ENCODE data around the gene CACNA1B.

GRCh38 chr9:137971477-137972138 is 94.0 kb downstream of the CACNA1B start:
- TF ChIP-seq POLR2A (IDR thresholded peaks at IDR 0.05; ENCODE audit: borderline replicate concordance, extremely low read depth, insufficient read depth, insufficient read length) (no peak), CTCF (IDR thresholded peaks at IDR 0.05 in 2 of 3, conservative IDR thresholded peaks at IDR 0.05 in 1 of 3; ENCODE audit: borderline replicate concordance in 1 of 3, insufficient read depth in 1 of 3, low read depth in 2 of 3, low read length in 2 of 3) (no peak), EZH2phosphoT487 (IDR thresholded peaks at IDR 0.05; ENCODE audit: borderline replicate concordance) (no peak), ZNF274 (IDR thresholded peaks at IDR 0.05; ENCODE audit: low read depth, low read length) (no peak), EZH2 (IDR thresholded peaks at IDR 0.05) (no peak), REST (IDR thresholded peaks at IDR 0.05; ENCODE audit: low read depth) (no peak), ZBTB33 (IDR thresholded peaks at IDR 0.05; ENCODE audit: extremely low read depth, insufficient replicate concordance, low read length) (no peak), POLR2AphosphoS5 (IDR thresholded peaks at IDR 0.05; ENCODE audit: low read depth, low read length) (no peak), ATF3 (IDR thresholded peaks at IDR 0.05) (no peak), SIN3A (IDR thresholded peaks at IDR 0.05; ENCODE audit: low read depth) (no peak), TCF7L2 (IDR thresholded peaks at IDR 0.05; ENCODE audit: borderline replicate concordance, extremely low read depth, insufficient read depth, insufficient read length) (no peak)
